Neural progenitor cell (in vitro differentiated cells): ENCODE measurements around the gene ATM. TPM values are rescaled to one million over a fixed set of nuclear protein-coding genes. Genes with fewer than 3 reads are reported as not detected.
"Not testable (repeated sequence)": the region's sequence is repeated elsewhere in the genome, so short reads cannot be mapped to it uniquely, and the experiment has no call there.

Source experiments
- DNase-seq: peaks from one replicate; pipeline ENCODE4 v3.0.0-alpha.2; 2016; ENCODE audit warnings: low spot score
- H2AFZ ChIP-seq: fragments of 200-600 bp; sonication (generic); replicated peaks from 2 replicates; pipeline ENCODE4 v1.6.1; 2016; ENCODE audit warnings: antibody characterized with exemption
- H3F3A ChIP-seq: fragments of 200-600 bp; sonication (generic); 2 replicates; pipeline ENCODE4 v1.6.1; 2016; ENCODE audit warnings: antibody characterized with exemption, low read depth
- H3K27ac ChIP-seq: fragments of 200-600 bp; sonication (generic); 2 replicates; pipeline ENCODE4 v1.5.1; 2016; ENCODE audit warnings: mild to moderate bottlenecking
- H3K27me3 ChIP-seq: fragments of 200-600 bp; sonication (generic); 2 replicates; pipeline ENCODE4 v1.6.1; 2016; ENCODE audit warnings: mild to moderate bottlenecking, moderate library complexity
- H3K36me3 ChIP-seq: fragments of 200-600 bp; sonication (generic); 2 replicates; pipeline ENCODE4 v1.5.1; 2016
- H3K4me1 ChIP-seq: fragments of 200-600 bp; sonication (generic); 2 replicates; pipeline ENCODE4 v1.6.1; 2016; ENCODE audit warnings: mixed run types
- H3K4me2 ChIP-seq: fragments of 200-600 bp; sonication (generic); 2 replicates; pipeline ENCODE4 v1.6.1; 2016
- H3K4me3 ChIP-seq: fragments of 200-600 bp; sonication (generic); 2 replicates; pipeline ENCODE4 v1.5.1; 2016
- H3K79me2 ChIP-seq: fragments of 200-600 bp; sonication (generic); 2 replicates; pipeline ENCODE4 v1.6.1; 2016; ENCODE audit warnings: low read depth
- H3K9ac ChIP-seq: fragments of 200-600 bp; sonication (generic); 2 replicates; pipeline ENCODE4 v1.6.1; 2016
- H3K9me3 ChIP-seq: fragments of 200-600 bp; sonication (generic); 2 replicates; pipeline ENCODE4 v1.5.1; 2016; ENCODE audit warnings: low read depth
- H4K20me1 ChIP-seq: fragments of 200-600 bp; sonication (generic); 2 replicates; pipeline ENCODE4 v1.6.1; 2016; ENCODE audit warnings: low read depth
- H3K27ac Mint-ChIP-seq: 3 replicates; pipeline ENCODE4 v1.8.0; 2021; ENCODE audit warnings: mixed read lengths
- H3K27me3 Mint-ChIP-seq: 2 replicates; pipeline ENCODE4 v1.8.0; 2022; ENCODE audit warnings: low read depth, mild to moderate bottlenecking, inconsistent platforms, moderate library complexity, mixed read lengths; ENCODE audit not compliant: insufficient read depth
- H3K36me3 Mint-ChIP-seq: 3 replicates; pipeline ENCODE4 v1.8.0; 2021; ENCODE audit warnings: mixed read lengths
- H3K4me1 Mint-ChIP-seq: 3 replicates; pipeline ENCODE4 v1.8.0; 2021; ENCODE audit warnings: mixed read lengths
- H3K4me3 Mint-ChIP-seq: 3 replicates; pipeline ENCODE4 v1.8.0; 2021; ENCODE audit warnings: mild to moderate bottlenecking, moderate library complexity, mixed read lengths
- H3K9me3 Mint-ChIP-seq: 3 replicates; pipeline ENCODE4 v1.8.0; 2020; ENCODE audit warnings: mixed read lengths
- EZH2 ChIP-seq: fragments of 200-600 bp; sonication (generic); IDR thresholded peaks from 2 replicates; pipeline ENCODE4 v1.6.1; 2017; ENCODE audit warnings: antibody characterized with exemption, mild to moderate bottlenecking, moderate library complexity
- EZH2phosphoT487 ChIP-seq: fragments of 200-600 bp; sonication (generic); IDR thresholded peaks from 2 replicates; pipeline ENCODE4 v1.6.1; 2017; ENCODE audit warnings: antibody characterized with exemption
- small RNA-seq: library from RNA; depleted of rRNA; stranded (forward); fragments of <200 nt; gene quantifications from one replicate; pipeline ENCODE3, GENCODE V24; 2015
- total RNA-seq: library from RNA; depleted of rRNA; stranded (reverse); fragments of >200 nt; gene quantifications from 2 replicates; pipeline ENCODE4 v1.2.3, GENCODE V29; 2015; ENCODE audit warnings: low replicate concordance
- TF ChIP-seq, protein P1 (sequence below): fragments of 200-600 bp; sonication (generic); IDR thresholded peaks from 2 replicates; pipeline ENCODE4 v1.5.1; 2017; ENCODE audit warnings: antibody characterized with exemption, mild to moderate bottlenecking

ATM gene
- total RNA-seq, 1 donor from 2014 or later = 105 TPM

- no peaks in the 10 kb centered on the region for H3K4me1 Mint-ChIP-seq
- H2AFZ ChIP-seq = no peak overlapping the region
- H3K4me2 ChIP-seq = no peak overlapping the region
- no peaks in the 10 kb centered on the region for H3K27me3 Mint-ChIP-seq
- no peak overlapping the region for H3K27ac ChIP-seq
- no peak overlapping the region for H3K27ac Mint-ChIP-seq
- H3K79me2 ChIP-seq = no peaks in the 10 kb centered on the region
- no peaks in the 10 kb centered on the region for H3K27me3 ChIP-seq
- no peaks in the 10 kb centered on the region for H3F3A ChIP-seq
- no peaks in the 10 kb centered on the region for H3K36me3 ChIP-seq
- no peaks in the 10 kb centered on the region for H3K4me1 ChIP-seq
- H3K4me3 Mint-ChIP-seq = no peak overlapping the region
- no peaks in the 10 kb centered on the region for H3K9me3 ChIP-seq
- H3K36me3 Mint-ChIP-seq = no peaks in the 10 kb centered on the region
- peaks cover 7% of the 10 kb centered on the region for H3K9me3 Mint-ChIP-seq
- DNase-seq = no peak
- H3K9ac ChIP-seq = no peak overlapping the region
- H4K20me1 ChIP-seq = no peaks in the 10 kb centered on the region
- no peak overlapping the region for H3K4me3 ChIP-seq
- TF ChIP-seq, protein P1, sequence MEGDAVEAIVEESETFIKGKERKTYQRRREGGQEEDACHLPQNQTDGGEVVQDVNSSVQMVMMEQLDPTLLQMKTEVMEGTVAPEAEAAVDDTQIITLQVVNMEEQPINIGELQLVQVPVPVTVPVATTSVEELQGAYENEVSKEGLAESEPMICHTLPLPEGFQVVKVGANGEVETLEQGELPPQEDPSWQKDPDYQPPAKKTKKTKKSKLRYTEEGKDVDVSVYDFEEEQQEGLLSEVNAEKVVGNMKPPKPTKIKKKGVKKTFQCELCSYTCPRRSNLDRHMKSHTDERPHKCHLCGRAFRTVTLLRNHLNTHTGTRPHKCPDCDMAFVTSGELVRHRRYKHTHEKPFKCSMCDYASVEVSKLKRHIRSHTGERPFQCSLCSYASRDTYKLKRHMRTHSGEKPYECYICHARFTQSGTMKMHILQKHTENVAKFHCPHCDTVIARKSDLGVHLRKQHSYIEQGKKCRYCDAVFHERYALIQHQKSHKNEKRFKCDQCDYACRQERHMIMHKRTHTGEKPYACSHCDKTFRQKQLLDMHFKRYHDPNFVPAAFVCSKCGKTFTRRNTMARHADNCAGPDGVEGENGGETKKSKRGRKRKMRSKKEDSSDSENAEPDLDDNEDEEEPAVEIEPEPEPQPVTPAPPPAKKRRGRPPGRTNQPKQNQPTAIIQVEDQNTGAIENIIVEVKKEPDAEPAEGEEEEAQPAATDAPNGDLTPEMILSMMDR = no peak
- TF ChIP-seq EZH2 (no peak), EZH2phosphoT487 (no peak)
Observed at GRCh38 chr11:108414958-108415357, 192.1 kb downstream of the ATM start.

DNA sequence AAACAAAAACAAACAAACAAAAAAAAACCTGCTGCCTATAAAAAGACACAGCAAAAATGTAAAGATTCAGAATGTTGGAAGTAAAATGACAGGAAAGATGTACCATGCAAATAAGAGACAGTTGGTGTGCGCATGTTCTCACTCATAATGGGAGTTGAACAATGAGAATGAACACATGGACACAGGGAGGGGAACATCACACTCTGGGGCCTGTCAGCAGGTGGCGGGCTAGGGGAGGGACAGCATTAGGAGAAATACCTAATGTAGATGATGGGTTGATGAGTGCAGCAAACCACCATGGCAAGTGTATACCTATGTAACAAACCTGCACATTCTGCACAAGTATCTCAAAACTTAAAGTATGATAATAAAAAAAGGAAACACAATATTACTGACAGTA lies 194.7 kb downstream of the ATM start:
- H3K27me3 Mint-ChIP-seq, H3K27me3 ChIP-seq, H3K4me3 ChIP-seq, H4K20me1 ChIP-seq, H3K9me3 ChIP-seq, H3K4me1 Mint-ChIP-seq, H3K27ac Mint-ChIP-seq, H3K4me1 ChIP-seq, H3K9ac ChIP-seq, H3K4me3 Mint-ChIP-seq, H3F3A ChIP-seq, H3K36me3 Mint-ChIP-seq, H3K79me2 ChIP-seq, H3K4me2 ChIP-seq, H3K27ac ChIP-seq, H3K36me3 ChIP-seq: not testable (repeated sequence)
- TF ChIP-seq, protein P1 = peak; percentile 25
- DNase-seq = peak; percentile 18
- H3K9me3 Mint-ChIP-seq = peaks cover 12% of the 10 kb centered on the region
- peak overlapping the region; percentile 38 for H2AFZ ChIP-seq

Small RNAs within 50 kb of the gene (small RNA-seq; reads per million reads assigned to genes)
- gene RF00019 = not detected

Other genes starting within 250 kb of the ATM start
- gene CUL5, start 214.2 kb upstream of the ATM start, total RNA-seq = 35.3 and 55.1 TPM in 2 replicates
- 37.6 and 50.9 TPM in 2 replicates for gene ACAT1, start 101.5 kb upstream of the ATM start, total RNA-seq
- 20.8 and 39.2 TPM in 2 replicates for gene NPAT, start 429 bp upstream of the ATM start, total RNA-seq
- 1.8 and 11.4 TPM in 2 replicates for gene C11orf65, start 244.5 kb downstream of the ATM start, total RNA-seq